GM19467 (cell line): ENCODE data around the gene ZNF101.

Source experiments
- ATAC-seq: cut with Tn5 transposase; IDR thresholded peaks from one replicate; pipeline ENCODE4 v1.9.1; 2021; ENCODE audit warnings: mild to moderate bottlenecking, moderate library complexity; ENCODE audit not compliant: unreplicated experiment

The ZNF101 gene

GRCh38 chr19:19668230-19669012 lies at the start of gene ZNF101:
TSS of gene ZNF101 (plus strand) at chr19:19668839. CDS start at chr19:19668964, 125 bp downstream.
- ATAC-seq = peak; percentile 64

- no peak for ATAC-seq
Observed at GRCh38 chr19:19619181-19619848, 49.3 kb upstream of the ZNF101 start.

- ATAC-seq = no peak
Observed at GRCh38 chr19:19619849-19620210, 48.8 kb upstream of the ZNF101 start.

GRCh38 chr19:19623383-19623782 lies 45.3 kb upstream of the ZNF101 start:
- ATAC-seq = no peak

GRCh38 chr19:19624032-19624570 lies 44.5 kb upstream of the ZNF101 start:
- no peak for ATAC-seq

- ATAC-seq = no peak
Observed at GRCh38 chr19:19626516-19627472, 41.8 kb upstream of the ZNF101 start.

- no peak for ATAC-seq
Observed at GRCh38 chr19:19627621-19628500, 40.8 kb upstream of the ZNF101 start, which contains the start of gene LPAR2. TSS of gene LPAR2 (minus strand) at chr19:19628220. CDS start at chr19:19627275, 945 bp downstream.

- no peak for ATAC-seq
Observed at GRCh38 chr19:19628501-19629134, 40.0 kb upstream of the ZNF101 start.

- no peak for ATAC-seq
Observed at GRCh38 chr19:19630062-19630414, 38.6 kb upstream of the ZNF101 start.

- no peak for ATAC-seq
Observed at GRCh38 chr19:19630426-19630825, 38.2 kb upstream of the ZNF101 start.

GRCh38 chr19:19631346-19631745 lies 37.3 kb upstream of the ZNF101 start:
- ATAC-seq = no peak

GRCh38 chr19:19632661-19633060 lies 36.0 kb upstream of the ZNF101 start:
- no peak for ATAC-seq

GRCh38 chr19:19633711-19634515 lies 34.7 kb upstream of the ZNF101 start:
- ATAC-seq = no peak

GRCh38 chr19:19634516-19635312 lies 33.9 kb upstream of the ZNF101 start:
- ATAC-seq = no peak

GRCh38 chr19:19635313-19635702 lies 33.3 kb upstream of the ZNF101 start:
- no peak for ATAC-seq

GRCh38 chr19:19636573-19637185 lies 32.0 kb upstream of the ZNF101 start:
- no peak for ATAC-seq

GRCh38 chr19:19637186-19637522 lies 31.5 kb upstream of the ZNF101 start:
- no peak for ATAC-seq
